SK-N-MC (cell line): ENCODE results near the gene RGS6.

Experiments used
- EZH2 ChIP-seq: fragments of 200-600 bp; sonication (generic); IDR thresholded peaks from one replicate; pipeline ENCODE4 v1.6.1; 2017; ENCODE audit warnings: antibody characterized with exemption
- FOXP2 ChIP-seq: optimal IDR thresholded peaks from 2 replicates; pipeline ENCODE3; 2011; ENCODE audit warnings: mild to moderate bottlenecking, moderate library complexity; ENCODE audit not compliant: insufficient read depth; ENCODE audit errors: extremely low read length, control extremely low read depth
- POLR2AphosphoS5 ChIP-seq: IDR thresholded peaks from 2 replicates; pipeline ENCODE4 v1.6.1; 2012; ENCODE audit warnings: mild to moderate bottlenecking, low read depth, low read length, borderline replicate concordance

GRCh38 chr14:72045271-72045670 is 113.0 kb downstream of the RGS6 start:
- no peak for TF ChIP-seq EZH2
- no peak for TF ChIP-seq POLR2AphosphoS5
- TF ChIP-seq FOXP2 = no peak
